Hair follicle dermal papilla cell (primary cell): Measurements from ENCODE around the gene RUNX2. TPM values are rescaled to one million over a fixed set of nuclear protein-coding genes. Genes with fewer than 3 reads are reported as not detected.

Experiments
- total RNA-seq: library from RNA; depleted of rRNA; stranded (reverse); fragments of >200 nt; gene quantifications from 2 replicates; pipeline ENCODE4 v1.2.3, GENCODE V29; 2012

The RUNX2 gene
- 18.9 and 27.4 TPM in 2 replicates for total RNA-seq

DNA sequence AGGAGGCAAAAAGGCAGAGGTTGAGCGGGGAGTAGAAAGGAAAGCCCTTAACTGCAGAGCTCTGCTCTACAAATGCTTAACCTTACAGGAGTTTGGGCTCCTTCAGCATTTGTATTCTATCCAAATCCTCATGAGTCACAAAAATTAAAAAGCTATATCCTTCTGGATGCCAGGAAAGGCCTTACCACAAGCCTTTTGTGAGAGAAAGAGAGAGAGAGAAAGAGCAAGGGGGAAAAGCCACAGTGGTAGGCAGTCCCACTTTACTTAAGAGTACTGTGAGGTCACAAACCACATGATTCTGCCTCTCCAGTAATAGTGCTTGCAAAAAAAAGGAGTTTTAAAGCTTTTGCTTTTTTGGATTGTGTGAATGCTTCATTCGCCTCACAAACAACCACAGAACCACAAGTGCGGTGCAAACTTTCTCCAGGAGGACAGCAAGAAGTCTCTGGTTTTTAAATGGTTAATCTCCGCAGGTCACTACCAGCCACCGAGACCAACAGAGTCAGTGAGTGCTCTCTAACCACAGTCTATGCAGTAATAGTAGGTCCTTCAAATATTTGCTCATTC lies at the start of gene RUNX2:
RUNX2 (plus strand) TSS at position 375 of the 567 bp plus-strand sequence. CDS start 397 bp downstream, outside the sequence.

DNA sequence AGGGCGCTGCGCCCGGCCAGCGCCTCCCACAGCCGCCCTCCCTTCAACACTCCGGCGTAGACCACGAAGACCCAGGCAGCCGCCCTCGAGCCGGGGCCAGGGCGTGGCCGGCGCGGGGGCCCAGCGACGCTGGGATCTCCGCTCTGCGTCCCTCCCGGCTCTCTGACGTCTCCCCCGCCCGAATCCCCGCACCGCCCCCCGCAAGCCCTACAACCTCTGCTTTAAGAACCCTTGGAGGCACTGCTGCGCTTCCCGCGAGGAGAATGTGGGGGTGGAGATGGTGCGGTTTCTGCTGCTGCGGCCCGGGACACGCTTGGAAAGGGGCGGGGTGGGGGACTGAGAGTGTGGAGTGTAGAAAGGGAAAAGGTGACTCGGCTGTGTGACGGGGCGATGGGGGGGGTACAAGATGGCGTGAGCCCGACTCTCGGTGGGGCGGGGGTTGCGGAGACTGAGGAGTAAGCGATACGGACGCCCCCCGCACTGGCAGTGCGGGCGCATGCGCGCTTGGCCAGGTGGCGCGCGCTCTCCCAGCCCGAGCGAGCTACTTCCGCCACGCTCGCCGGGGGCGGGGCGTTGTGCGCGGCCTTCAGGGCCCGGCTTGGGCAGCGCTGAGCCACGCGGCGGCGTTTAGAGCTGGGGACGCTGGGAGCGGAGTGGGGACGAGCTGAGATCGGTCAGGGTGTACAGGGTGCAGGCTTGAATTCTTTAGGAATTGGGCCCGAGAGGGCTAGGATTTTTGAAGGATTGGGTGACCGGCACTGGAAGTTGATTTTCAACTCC lies 49.6 kb downstream of the RUNX2 start, which contains the start of gene SUPT3H:
SUPT3H (minus strand) TSS at position 381 of the 780 bp plus-strand sequence.

Other genes with a start within 250 kb of the RUNX2 start
- 7.0 and 8.6 TPM in 2 replicates for gene SUPT3H, start 49.6 kb downstream of the RUNX2 start, total RNA-seq